ENCODE data around the gene PKHD1. TPM values are rescaled to one million over a fixed set of nuclear protein-coding genes. Genes with fewer than 3 reads are reported as not detected.

PKHD1 gene
- total RNA-seq, 4 donors from 2014 or later = 0.53 to 0.83 (median 0.60) TPM

- TF ChIP-seq CTCF (IDR thresholded peaks at IDR 0.05) (no peak), POLR2A (IDR thresholded peaks at IDR 0.05) (no peak)
- Histone ChIP-seq H3K4me1 (no peaks in the 10 kb centered on the region), H3K9me3 (no peaks in the 10 kb centered on the region), H3K27me3 (no peaks in the 10 kb centered on the region), H3K4me3 (no peak overlapping the region), H3K27ac (no peak overlapping the region), H3K36me3 (no peaks in the 10 kb centered on the region)
- DNase-seq = no peak
These were observed 64.7 kb downstream of the PKHD1 start for GRCh38 chr6:52022675-52023074.

- no peaks in the 10 kb centered on the region for H3K9me3 ChIP-seq
- H3K4me3 ChIP-seq = no peak overlapping the region
- DNase-seq = no peak
- no peaks in the 10 kb centered on the region for H3K4me1 ChIP-seq
- H3K27me3 ChIP-seq = no peaks in the 10 kb centered on the region
- no peaks in the 10 kb centered on the region for H3K36me3 ChIP-seq
- no peak overlapping the region for H3K27ac ChIP-seq
- peak; percentile 44 to 83 (median 76) for TF ChIP-seq CTCF (IDR thresholded peaks at IDR 0.05)
- TF ChIP-seq POLR2A (IDR thresholded peaks at IDR 0.05) = no peak
These were observed 66.4 kb downstream of the PKHD1 start for GRCh38 chr6:52020945-52021570.

- Histone ChIP-seq H3K9me3 (no peaks in the 10 kb centered on the region), H3K4me3 (no peak overlapping the region), H3K36me3 (no peaks in the 10 kb centered on the region), H3K27ac (no peak overlapping the region), H3K27me3 (no peaks in the 10 kb centered on the region), H3K4me1 (no peaks in the 10 kb centered on the region)
- no peak for TF ChIP-seq CTCF (IDR thresholded peaks at IDR 0.05)
- no peak for TF ChIP-seq POLR2A (IDR thresholded peaks at IDR 0.05)
- no peak for DNase-seq
These were observed 67.5 kb downstream of the PKHD1 start for GRCh38 chr6:52019881-52020280.

GRCh38 chr6:52019092-52019491 is 68.3 kb downstream of the PKHD1 start:
- H3K27me3 ChIP-seq = no peaks in the 10 kb centered on the region
- H3K27ac ChIP-seq = no peak overlapping the region
- H3K4me3 ChIP-seq = no peak overlapping the region
- no peak for TF ChIP-seq CTCF (IDR thresholded peaks at IDR 0.05)
- no peak for TF ChIP-seq POLR2A (IDR thresholded peaks at IDR 0.05)
- H3K9me3 ChIP-seq = no peaks in the 10 kb centered on the region
- no peaks in the 10 kb centered on the region for H3K36me3 ChIP-seq
- H3K4me1 ChIP-seq = no peaks in the 10 kb centered on the region
- DNase-seq = no peak

- no peaks in the 10 kb centered on the region for H3K27me3 ChIP-seq
- H3K36me3 ChIP-seq = no peaks in the 10 kb centered on the region
- no peak for DNase-seq
- no peak overlapping the region for H3K27ac ChIP-seq
- no peaks in the 10 kb centered on the region for H3K4me1 ChIP-seq
- H3K4me3 ChIP-seq = no peak overlapping the region
- H3K9me3 ChIP-seq = no peaks in the 10 kb centered on the region
- no peak for TF ChIP-seq CTCF (IDR thresholded peaks at IDR 0.05)
- TF ChIP-seq POLR2A (IDR thresholded peaks at IDR 0.05) = no peak
These were observed 70.3 kb downstream of the PKHD1 start for GRCh38 chr6:52016915-52017748.
